Right cardiac atrium (tissue), 5 donors: ENCODE measurements around the gene PPIC. TPM values are rescaled to one million over a fixed set of nuclear protein-coding genes. Genes with fewer than 3 reads are reported as not detected.

Source experiments
- ATAC-seq, 2 donors: fragments of 200-7000 bp; cut with Tn5 transposase; one replicate each; pipeline versions ENCODE4 v1.8.0 to v1.9.1; 2020; ENCODE audit warnings: moderate library complexity in 2 of 2, mild to moderate bottlenecking in 1 of 2
- DNase-seq, 3 donors: peaks; one replicate each; pipeline ENCODE4 v3.0.0-alpha.2; 2020
- H3K27ac ChIP-seq: one replicate; pipeline ENCODE4 v1.5.1; 2013; ENCODE audit warnings: mild to moderate bottlenecking, low read length, control low read depth, moderate library complexity
- H3K27me3 ChIP-seq: one replicate; pipeline ENCODE4 v1.6.1; 2013; ENCODE audit not compliant: control insufficient read depth, insufficient read depth
- H3K4me1 ChIP-seq: one replicate; pipeline ENCODE4 v1.6.1; 2013; ENCODE audit warnings: low read length; ENCODE audit not compliant: control insufficient read depth, insufficient read depth
- H3K4me3 ChIP-seq: one replicate; pipeline ENCODE4 v1.5.1; 2013; ENCODE audit warnings: low read length, control low read depth
- H3K9me3 ChIP-seq: one replicate; pipeline ENCODE4 v1.6.1; 2013; ENCODE audit warnings: low read length; ENCODE audit not compliant: control insufficient read depth
- WGBS: extraction: QIAGEN DNeasy Blood & Tissue Kit; methylation state at CpG from one replicate; pipeline ENCODE4 v1.1.7; 2013; 5-methylcytosine and 5-hydroxymethylcytosine counted together
- intact Hi-C, 4 donors: fragments of 100-400 bp; cut with DNase I; formaldehyde crosslinking; loops; one replicate each; pipeline versions ENCODE4 v1.11.0 to v1.14.0; 2022 to 2023
- polyA plus RNA-seq: library from polyadenylated mRNA; stranded (reverse); fragments of 200-250 nt; gene quantifications from one replicate; pipeline ENCODE4 v1.2.3, GENCODE V29; 2013
- total RNA-seq, 4 donors: library from RNA; stranded (reverse); fragmentation: NEBNext Ultra II Directional; extraction: Animal tissue kit (Norgen Biotek cat#: 25700); gene quantifications; one replicate each; pipeline ENCODE4 v1.2.1, GENCODE V29; 2021
- donor health status: healthy with polysubstance abuse.
- donor health status: DM: no; HTN: yes; CAD: no.
- donor health status: DM: no; HTN: no; CAD: no.
- donor health status: DM: no; HTN: yes; CAD: no; lungs with severe emphysema.
- donor health status: DM: yes; HTN: yes; CAD: no.

The PPIC gene
- total and polyA plus RNA-seq, 5 donors, result 41.8 to 51.3 (median 43.5) TPM

DNA sequence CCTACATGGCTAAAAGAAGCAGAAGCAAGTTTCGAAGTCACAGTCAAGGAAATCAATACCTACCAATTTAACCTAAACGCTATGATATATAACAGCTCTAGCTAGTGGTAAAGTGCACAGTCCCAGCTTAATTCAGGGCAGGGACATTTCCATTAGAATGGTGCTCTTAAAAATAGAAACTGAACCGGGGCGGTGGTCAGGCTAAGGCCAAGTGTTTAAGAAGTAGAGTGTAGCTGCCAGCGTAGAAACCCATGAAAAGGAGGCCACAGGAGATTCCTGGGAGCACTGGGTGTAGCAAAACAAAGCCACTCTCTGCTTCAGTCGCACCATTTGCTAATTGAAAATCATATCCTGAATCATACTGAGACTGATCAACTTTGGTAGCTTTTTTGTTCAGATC, 28.8 kb downstream of the PPIC start:
- ATAC-seq (no peak), DNase-seq (no peak)
- Histone ChIP-seq H3K4me3 (no peak overlapping the region), H3K27ac (no peak overlapping the region), H3K4me1 (peaks cover 1% of the 10 kb centered on the region), H3K9me3 (no peaks in the 10 kb centered on the region), H3K27me3 (no peaks in the 10 kb centered on the region)
- WGBS, result 83% methylated on average over 6 of the region's 6 CpGs
- intact Hi-C loops, result no loop called here

GRCh38 chr5:123007182-123007581, 29.3 kb downstream of the PPIC start:
- no peak overlapping the region for H3K4me3 ChIP-seq
- DNase-seq (no peak), ATAC-seq (no peak)
- intact Hi-C loops, result no loop called here
- no peak overlapping the region for H3K27ac ChIP-seq
- H3K27me3 ChIP-seq, result no peaks in the 10 kb centered on the region
- peaks cover 1% of the 10 kb centered on the region for H3K4me1 ChIP-seq
- 77% methylated on average over 6 of the region's 6 CpGs for WGBS
- H3K9me3 ChIP-seq, result no peaks in the 10 kb centered on the region

GRCh38 chr5:123001808-123002207, 34.7 kb downstream of the PPIC start:
- intact Hi-C loops, result no loop called here
- 86% methylated on average over 7 of the region's 7 CpGs for WGBS
- no peak overlapping the region for H3K4me3 ChIP-seq
- no peak overlapping the region for H3K27ac ChIP-seq
- H3K9me3 ChIP-seq, result no peaks in the 10 kb centered on the region
- no peaks in the 10 kb centered on the region for H3K4me1 ChIP-seq
- no peak for DNase-seq
- H3K27me3 ChIP-seq, result no peaks in the 10 kb centered on the region
- no peak for ATAC-seq

DNA sequence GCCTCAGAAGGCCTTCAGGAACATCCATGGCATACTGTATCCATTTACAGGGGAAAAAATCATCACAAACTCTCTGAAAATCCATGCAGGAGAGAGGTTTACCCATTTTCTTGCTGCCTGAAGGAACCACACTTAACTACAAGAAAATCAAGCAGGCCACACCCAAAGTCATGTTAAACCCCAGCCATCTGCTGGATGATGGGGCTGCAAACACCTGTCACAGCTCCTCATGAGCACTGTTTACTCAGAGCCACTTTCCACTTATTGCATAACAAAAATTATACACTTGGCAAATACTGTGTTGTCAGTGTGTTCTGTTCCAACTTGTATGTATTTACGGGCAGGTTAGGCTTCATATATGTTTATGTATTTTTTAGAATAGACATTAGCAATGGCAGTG, 35.8 kb downstream of the PPIC start:
- DNase-seq (no peak), ATAC-seq (no peak)
- Histone ChIP-seq H3K4me3 (no peak overlapping the region), H3K9me3 (no peaks in the 10 kb centered on the region), H3K27me3 (no peaks in the 10 kb centered on the region), H3K4me1 (no peaks in the 10 kb centered on the region), H3K27ac (no peak overlapping the region)
- whole genome bisulfite sequencing, result 100% methylated on average over 1 of the region's 1 CpG
- intact Hi-C loops, result no loop called here

- 66% methylated on average over 10 of the region's 10 CpGs for WGBS
- intact Hi-C loops, result no loop called here
- ATAC-seq, result peak in 1 of 2 donors; percentile 31
- Histone ChIP-seq H3K9me3 (no peaks in the 10 kb centered on the region), H3K4me1 (no peaks in the 10 kb centered on the region), H3K27ac (no peak overlapping the region), H3K27me3 (no peaks in the 10 kb centered on the region), H3K4me3 (no peak overlapping the region)
- peak; percentile 19 to 62 (median 54) for DNase-seq
These were observed 36.5 kb downstream of the PPIC start for GRCh38 chr5:122999947-123000563.

GRCh38 chr5:122997294-122997693, 39.2 kb downstream of the PPIC start:
- WGBS, result 81% methylated on average over 7 of the region's 7 CpGs
- no peak for ATAC-seq
- intact Hi-C loops, result no loop called here

DNA sequence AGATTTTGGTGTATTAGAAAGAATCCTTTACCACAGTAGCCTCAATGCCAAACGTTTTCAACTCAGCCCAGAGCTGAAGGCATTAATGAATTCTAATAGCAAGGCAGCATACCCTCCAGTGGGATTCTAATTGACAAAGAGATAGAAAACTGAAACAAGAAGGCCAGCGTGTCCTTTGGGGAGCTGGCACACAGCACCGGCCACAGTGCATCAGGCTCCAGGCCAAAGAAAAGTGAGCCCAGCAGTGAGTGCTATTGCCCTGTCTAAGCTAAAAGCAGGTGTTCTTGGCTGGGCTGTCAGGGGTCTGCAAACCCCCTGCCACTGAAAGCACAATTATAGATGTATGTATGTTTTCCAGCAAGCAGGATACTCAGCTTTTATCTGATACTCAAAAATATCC, 40.4 kb downstream of the PPIC start:
- no peak overlapping the region for H3K27ac ChIP-seq
- no peak for DNase-seq
- H3K4me1 ChIP-seq, result peaks cover 2% of the 10 kb centered on the region
- no peak for ATAC-seq
- WGBS, result 74% methylated on average over 3 of the region's 3 CpGs
- H3K27me3 ChIP-seq, result no peaks in the 10 kb centered on the region
- no peak overlapping the region for H3K4me3 ChIP-seq
- intact Hi-C loops, result no loop called here
- no peaks in the 10 kb centered on the region for H3K9me3 ChIP-seq

More at GRCh38 chr5:122997294-122997693, 39.2 kb downstream of the PPIC start:
- Histone ChIP-seq H3K27me3 (no peaks in the 10 kb centered on the region), H3K4me1 (peaks cover 2% of the 10 kb centered on the region), H3K27ac (no peak overlapping the region), H3K4me3 (no peak overlapping the region), H3K9me3 (no peaks in the 10 kb centered on the region)
- DNase-seq, result no peak

DNA sequence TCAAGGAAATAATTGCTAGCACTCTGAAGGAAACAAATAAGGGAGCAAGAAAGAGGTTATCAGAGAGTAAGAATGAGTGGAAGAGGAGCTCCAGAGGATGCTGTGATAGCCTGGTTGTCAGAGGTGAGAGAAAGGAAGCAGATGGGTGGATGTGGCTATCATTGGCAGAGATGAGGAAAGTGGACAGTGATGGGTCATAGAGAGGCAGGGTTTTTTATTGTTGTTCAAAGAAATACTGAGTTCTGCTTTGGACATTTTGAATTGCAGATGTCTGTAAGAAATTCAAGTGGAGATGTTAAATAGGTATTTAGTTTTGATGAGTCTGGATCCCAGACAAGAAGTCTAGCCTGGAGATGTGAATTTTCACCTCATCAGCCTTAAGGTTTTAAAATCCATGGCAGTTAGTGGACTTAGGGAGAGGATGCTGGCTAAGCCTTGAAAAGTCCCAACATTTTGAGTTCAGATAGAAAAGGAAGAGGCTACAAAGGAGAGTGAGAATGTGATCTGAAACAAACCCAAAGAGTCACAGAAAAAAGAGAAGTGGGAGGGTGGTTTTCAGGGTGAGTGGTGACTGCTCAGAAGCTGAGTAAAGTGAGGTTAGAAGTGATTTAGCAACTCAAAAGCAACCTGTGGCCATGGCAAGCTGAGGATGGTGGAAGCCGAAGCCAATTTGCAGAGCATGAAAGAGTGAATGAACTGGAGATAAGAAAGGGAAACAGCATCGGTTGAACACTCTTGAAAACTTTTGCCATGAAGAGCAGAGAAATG, 50.4 kb downstream of the PPIC start:
- no peaks in the 10 kb centered on the region for H3K4me1 ChIP-seq
- 87% methylated on average over 2 of the region's 2 CpGs for WGBS
- H3K4me3 ChIP-seq, result no peak overlapping the region
- intact Hi-C loops, result no loop called here
- no peaks in the 10 kb centered on the region for H3K27me3 ChIP-seq
- no peak overlapping the region for H3K27ac ChIP-seq
- ATAC-seq (peak in 1 of 2 donors; percentile 14), DNase-seq (no peak)
- no peaks in the 10 kb centered on the region for H3K9me3 ChIP-seq

DNA sequence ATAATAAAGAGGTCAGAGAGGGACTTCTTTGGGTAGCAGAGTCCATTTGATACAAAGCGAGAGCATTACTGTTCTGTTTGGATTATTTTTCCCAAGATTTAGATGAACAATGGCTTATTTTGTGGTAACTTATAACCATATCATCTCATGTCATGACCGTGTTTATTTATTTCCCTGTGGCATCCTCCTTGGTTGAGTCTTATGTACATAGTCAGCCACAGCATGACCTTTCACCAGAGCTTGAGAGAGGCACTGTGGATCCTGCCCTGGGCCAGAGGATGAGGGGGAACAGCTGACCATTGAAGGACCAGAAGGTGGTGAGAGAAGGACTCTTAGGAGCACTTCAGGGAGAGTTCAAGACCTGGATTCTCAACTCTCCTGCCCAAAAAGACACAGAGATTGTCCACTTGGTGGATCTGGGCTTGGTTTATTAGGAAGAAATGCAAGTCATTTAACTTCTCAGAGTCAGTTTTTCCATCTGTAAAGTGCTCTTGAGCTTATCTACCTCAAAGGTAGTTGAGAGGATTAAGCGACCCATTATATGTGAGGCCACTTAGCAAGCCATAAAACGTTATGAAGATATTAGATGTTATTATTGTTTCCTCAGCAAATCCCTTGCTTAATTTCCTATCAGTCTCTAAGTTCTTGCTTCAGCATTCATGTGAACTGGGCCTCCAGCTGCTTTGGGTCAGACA, 51.4 kb downstream of the PPIC start:
- H3K4me1 ChIP-seq, result no peaks in the 10 kb centered on the region
- no peak overlapping the region for H3K4me3 ChIP-seq
- intact Hi-C loops, result no loop called here
- no peaks in the 10 kb centered on the region for H3K27me3 ChIP-seq
- 92% methylated on average over 4 of the region's 4 CpGs for WGBS
- DNase-seq (no peak), ATAC-seq (no peak)
- no peak overlapping the region for H3K27ac ChIP-seq
- H3K9me3 ChIP-seq, result no peaks in the 10 kb centered on the region

DNA sequence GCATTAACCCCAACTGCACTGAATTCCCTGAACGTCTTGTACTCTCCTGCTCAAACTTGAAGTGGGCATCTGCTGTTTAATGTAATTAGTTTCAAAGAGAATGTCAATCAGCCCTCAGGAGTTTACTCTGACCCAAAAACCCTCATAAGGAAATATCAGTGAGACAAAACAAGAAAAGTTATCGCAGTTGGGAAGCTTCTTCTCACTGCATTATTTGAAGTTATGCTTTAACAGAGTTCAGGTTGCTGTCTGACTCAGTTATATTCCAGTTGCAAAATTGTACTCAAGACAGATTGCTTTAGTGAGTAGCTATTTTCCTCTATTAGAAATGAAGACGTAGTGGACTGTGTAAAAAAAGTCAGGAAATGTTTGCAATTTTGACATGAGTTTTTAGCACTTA, 52.1 kb downstream of the PPIC start:
- no peak for DNase-seq

GRCh38 chr5:122982376-122982775, 54.1 kb downstream of the PPIC start:
- DNase-seq (no peak), ATAC-seq (no peak)
- no peaks in the 10 kb centered on the region for H3K9me3 ChIP-seq
- intact Hi-C loops, result no loop called here
- H3K27me3 ChIP-seq, result no peaks in the 10 kb centered on the region
- WGBS, result 0% methylated on average over 1 of the region's 1 CpG
- H3K27ac ChIP-seq, result no peak overlapping the region
- no peaks in the 10 kb centered on the region for H3K4me1 ChIP-seq
- no peak overlapping the region for H3K4me3 ChIP-seq

More for the DNA sequence above, 52.1 kb downstream of the PPIC start:
- Histone ChIP-seq H3K27ac (no peak overlapping the region), H3K27me3 (no peaks in the 10 kb centered on the region), H3K4me1 (no peaks in the 10 kb centered on the region), H3K9me3 (no peaks in the 10 kb centered on the region), H3K4me3 (no peak overlapping the region)
- ATAC-seq, result no peak
- intact Hi-C loops, result no loop called here
- WGBS, result 95% methylated on average over 3 of the region's 3 CpGs
